Hematopoietic multipotent progenitor cell (in vitro differentiated cells): ENCODE data around the gene CSMD2. TPM values are rescaled to one million over a fixed set of nuclear protein-coding genes. Genes with fewer than 3 reads are reported as not detected.

Experiments
- DNase-seq, 3 donors: peaks; one replicate each; pipeline ENCODE4 v3.0.0-alpha.2; 2011 to 2015; ENCODE audit warnings: low read depth in 2 of 3, low spot score in 2 of 3
- total RNA-seq: library from RNA; depleted of rRNA; stranded (reverse); fragments of >200 nt; gene quantifications from one replicate; pipeline ENCODE4 v1.2.3, GENCODE V29; 2012

The CSMD2 gene
- total RNA-seq, 1 donor: not detected

- no peak for DNase-seq
These were observed 455.8 kb downstream of the CSMD2 start for GRCh38 chr1:33709174-33709782.

- no peak for DNase-seq
These were observed 458.3 kb downstream of the CSMD2 start for GRCh38 chr1:33706634-33707255.

- no peak for DNase-seq
These were observed 461.6 kb downstream of the CSMD2 start for GRCh38 chr1:33703464-33703863.

GRCh38 chr1:33698361-33699035 lies 466.5 kb downstream of the CSMD2 start:
- DNase-seq: no peak

- no peak for DNase-seq
These were observed 467.2 kb downstream of the CSMD2 start for GRCh38 chr1:33697816-33698215.

GRCh38 chr1:33696962-33697361 lies 468.1 kb downstream of the CSMD2 start:
- DNase-seq: no peak

- DNase-seq: no peak
These were observed 468.7 kb downstream of the CSMD2 start for GRCh38 chr1:33696311-33696710.

- no peak for DNase-seq
These were observed 472.5 kb downstream of the CSMD2 start for GRCh38 chr1:33692206-33693188.

GRCh38 chr1:33687000-33687399 lies 478.0 kb downstream of the CSMD2 start:
- DNase-seq: no peak

- DNase-seq: no peak
These were observed 478.5 kb downstream of the CSMD2 start for GRCh38 chr1:33686551-33686950.

- DNase-seq: no peak
These were observed 479.8 kb downstream of the CSMD2 start for GRCh38 chr1:33685256-33685655.

- DNase-seq: no peak
These were observed 480.4 kb downstream of the CSMD2 start for GRCh38 chr1:33684396-33685179.

GRCh38 chr1:33683913-33684312 lies 481.1 kb downstream of the CSMD2 start:
- DNase-seq: no peak

- DNase-seq: no peak
These were observed 482.7 kb downstream of the CSMD2 start for GRCh38 chr1:33682371-33682770.

- no peak for DNase-seq
These were observed 484.7 kb downstream of the CSMD2 start for GRCh38 chr1:33680281-33680840.

GRCh38 chr1:33670567-33670966 lies 494.5 kb downstream of the CSMD2 start:
- no peak for DNase-seq

- no peak for DNase-seq
These were observed 496.3 kb downstream of the CSMD2 start for GRCh38 chr1:33668695-33669094.

GRCh38 chr1:33667386-33668282 lies 497.4 kb downstream of the CSMD2 start:
- DNase-seq: no peak

- no peak for DNase-seq
These were observed 498.4 kb downstream of the CSMD2 start for GRCh38 chr1:33666616-33667015.
